ENCODE measurements around the gene NPLOC4. TPM values are rescaled to one million over a fixed set of nuclear protein-coding genes. Genes with fewer than 3 reads are reported as not detected.

NPLOC4 gene
- total and polyA plus RNA-seq, 2 of the 8 experiments (the other 6 are each of a cell fraction or from before 2014, with no cell fraction given) = 70.7 to 92.7 TPM

GRCh38 chr17:81638683-81639082 is 1.8 kb upstream of the NPLOC4 start (continued):
- TF ChIP-seq CHD7 (IDR thresholded peaks at IDR 0.05; ENCODE audit: insufficient replicate concordance, low read length) (no peak), CEBPB (IDR thresholded peaks at IDR 0.05; ENCODE audit: low read depth, low read length) (no peak), EP300 (IDR thresholded peaks at IDR 0.05; ENCODE audit: borderline replicate concordance in 1 of 2, low read depth in 2 of 2, low read length in 2 of 2) (no peak), RBBP5 (IDR thresholded peaks at IDR 0.05; ENCODE audit: borderline replicate concordance, low read depth, low read length) (no peak), TAF7 (optimal IDR thresholded peaks at IDR 0.05; ENCODE audit: borderline replicate concordance, low read depth, low read length) (no peak), RFX5 (IDR thresholded peaks at IDR 0.05; ENCODE audit: borderline replicate concordance, low read depth, low read length) (no peak)

Data from H1 (cell line).